ENCODE results near the gene PLXDC1.

PLXDC1 gene

GRCh38 chr17:39077252-39077651, 74.2 kb downstream of the PLXDC1 start:
- no peak overlapping the region for H3K4me3 ChIP-seq (ENCODE audit: control insufficient read depth, low read depth, low read length)
- TF ChIP-seq CTCF (conservative IDR thresholded peaks at IDR 0.05; ENCODE audit: control insufficient read depth, insufficient read depth, low read depth, low read length), result no peak
- DNase-seq (ENCODE audit: low read depth), result no peak

DNA sequence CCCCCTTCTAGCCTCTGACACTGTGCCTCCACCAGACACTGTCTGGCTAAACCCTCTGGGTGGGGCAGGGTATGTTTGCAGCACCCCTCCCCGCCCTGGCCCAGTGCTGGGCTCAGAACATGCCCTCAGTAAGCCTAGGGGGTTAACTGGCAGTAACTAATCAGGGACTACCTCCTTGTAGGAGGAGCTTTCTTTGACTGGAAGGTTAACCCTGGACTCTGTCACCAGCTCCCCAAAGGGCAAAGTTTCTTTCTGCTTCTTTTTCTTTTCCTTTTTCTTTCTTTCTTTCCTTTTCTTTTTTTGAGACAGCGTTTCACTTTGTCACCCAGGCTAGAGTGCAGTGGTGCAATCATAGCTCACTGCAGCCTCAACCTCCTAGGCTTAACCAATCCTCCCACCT, 76.8 kb downstream of the PLXDC1 start:
- no peak for TF ChIP-seq CTCF (conservative IDR thresholded peaks at IDR 0.05; ENCODE audit: control insufficient read depth, insufficient read depth, low read depth, low read length)
- no peak for DNase-seq (ENCODE audit: low read depth)
- H3K4me3 ChIP-seq (ENCODE audit: control insufficient read depth, low read depth, low read length), result no peak overlapping the region

DNA sequence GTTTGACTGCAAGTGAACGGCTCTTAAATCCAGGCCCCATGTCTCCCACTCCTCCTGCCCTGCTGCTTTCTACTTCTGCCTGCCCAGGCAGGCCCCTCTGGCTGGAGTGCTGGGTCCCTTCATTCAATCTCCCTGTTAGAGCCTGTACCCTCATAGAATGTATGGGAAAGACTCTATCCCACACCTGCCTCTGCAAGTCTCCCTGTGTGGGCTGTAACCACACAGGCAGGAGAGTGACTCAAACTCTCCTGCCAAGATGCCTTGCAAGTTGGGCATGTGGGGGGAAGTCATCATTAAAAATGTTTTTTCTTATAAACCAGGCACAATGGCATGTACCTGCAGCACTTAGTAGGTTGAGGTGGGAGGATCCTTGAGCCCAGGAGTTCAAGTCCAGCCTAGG, 77.5 kb downstream of the PLXDC1 start:
- no peak overlapping the region for H3K4me3 ChIP-seq (ENCODE audit: control insufficient read depth, low read depth, low read length)
- DNase-seq (ENCODE audit: low read depth), result no peak
- no peak for TF ChIP-seq CTCF (conservative IDR thresholded peaks at IDR 0.05; ENCODE audit: control insufficient read depth, insufficient read depth, low read depth, low read length)

- TF ChIP-seq CTCF (conservative IDR thresholded peaks at IDR 0.05; ENCODE audit: control insufficient read depth, insufficient read depth, low read depth, low read length), result no peak
- no peak for DNase-seq (ENCODE audit: low read depth)
- no peak overlapping the region for H3K4me3 ChIP-seq (ENCODE audit: control insufficient read depth, low read depth, low read length)
These were observed 78.1 kb downstream of the PLXDC1 start for GRCh38 chr17:39073353-39073752.

GRCh38 chr17:39071573-39071972, 79.9 kb downstream of the PLXDC1 start:
- TF ChIP-seq CTCF (conservative IDR thresholded peaks at IDR 0.05; ENCODE audit: control insufficient read depth, insufficient read depth, low read depth, low read length), result no peak
- no peak for DNase-seq (ENCODE audit: low read depth)
- no peak overlapping the region for H3K4me3 ChIP-seq (ENCODE audit: control insufficient read depth, low read depth, low read length)

GRCh38 chr17:39069114-39069756, 82.2 kb downstream of the PLXDC1 start:
- TF ChIP-seq CTCF (conservative IDR thresholded peaks at IDR 0.05; ENCODE audit: control insufficient read depth, insufficient read depth, low read depth, low read length), result peak; percentile 62
- peak; percentile 53 for DNase-seq (ENCODE audit: low read depth)
- H3K4me3 ChIP-seq (ENCODE audit: control insufficient read depth, low read depth, low read length), result no peak overlapping the region

DNA sequence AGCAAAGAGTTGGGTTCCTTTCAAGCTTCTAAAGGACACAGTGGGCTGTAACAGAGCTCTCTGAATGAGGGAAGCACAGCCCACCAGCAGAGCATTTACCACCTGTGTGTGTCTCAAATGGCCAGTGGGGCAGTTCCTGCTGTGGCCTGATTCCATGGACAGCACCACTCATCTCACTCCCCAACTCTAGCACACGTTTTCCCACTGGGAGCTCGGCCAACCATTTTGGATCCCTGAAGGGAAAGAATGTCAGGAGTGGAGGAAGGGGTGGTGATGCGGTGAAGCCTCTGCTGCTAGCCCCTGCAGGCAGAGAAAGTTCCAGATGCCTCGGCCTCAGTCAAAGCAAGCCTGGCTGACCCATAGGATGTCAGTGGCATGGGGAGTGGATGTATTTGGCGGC, 86.6 kb downstream of the PLXDC1 start:
- no peak overlapping the region for H3K4me3 ChIP-seq (ENCODE audit: control insufficient read depth, low read depth, low read length)
- DNase-seq (ENCODE audit: low read depth), result no peak
- TF ChIP-seq CTCF (conservative IDR thresholded peaks at IDR 0.05; ENCODE audit: control insufficient read depth, insufficient read depth, low read depth, low read length), result no peak

Data from fibroblast of mammary gland (primary cell).